Measurements from ENCODE around the gene EIPR1.
"Not testable (repeated sequence)": the region's sequence is repeated elsewhere in the genome, so short reads cannot be mapped to it uniquely, and the experiment has no call there.

The EIPR1 gene

GRCh38 chr2:3184167-3184566 is 193.5 kb downstream of the EIPR1 start:
- Histone ChIP-seq H3K9ac (ENCODE audit: low read length) (no peak overlapping the region), H3K27ac (ENCODE audit: low read depth, low read length) (no peak overlapping the region), H3K4me3 (ENCODE audit: low read length) (no peak overlapping the region), H3K4me1 (ENCODE audit: control insufficient read depth, insufficient read depth, low read length) (no peaks in the 10 kb centered on the region), H3K36me3 (ENCODE audit: control insufficient read depth, insufficient read depth, low read length) (peaks cover 3% of the 10 kb centered on the region), H3K27me3 (ENCODE audit: control insufficient read depth, insufficient read depth, low read length) (no peaks in the 10 kb centered on the region)

GRCh38 chr2:3183766-3184165 is 193.9 kb downstream of the EIPR1 start:
- no peaks in the 10 kb centered on the region for H3K27me3 ChIP-seq (ENCODE audit: control insufficient read depth, insufficient read depth, low read length)
- no peak overlapping the region for H3K27ac ChIP-seq (ENCODE audit: low read depth, low read length)
- no peaks in the 10 kb centered on the region for H3K4me1 ChIP-seq (ENCODE audit: control insufficient read depth, insufficient read depth, low read length)
- H3K36me3 ChIP-seq (ENCODE audit: control insufficient read depth, insufficient read depth, low read length), result peaks cover 3% of the 10 kb centered on the region
- H3K9ac ChIP-seq (ENCODE audit: low read length), result no peak overlapping the region
- H3K4me3 ChIP-seq (ENCODE audit: low read length), result no peak overlapping the region

GRCh38 chr2:3182848-3183247 is 194.8 kb downstream of the EIPR1 start:
- H3K36me3 ChIP-seq (ENCODE audit: control insufficient read depth, insufficient read depth, low read length), result no peaks in the 10 kb centered on the region

GRCh38 chr2:3181416-3182010 is 196.1 kb downstream of the EIPR1 start:
- Histone ChIP-seq H3K27ac (ENCODE audit: low read depth, low read length) (no peak overlapping the region), H3K27me3 (ENCODE audit: control insufficient read depth, insufficient read depth, low read length) (no peaks in the 10 kb centered on the region), H3K4me3 (ENCODE audit: low read length) (no peak overlapping the region), H3K4me1 (ENCODE audit: control insufficient read depth, insufficient read depth, low read length) (no peaks in the 10 kb centered on the region), H3K9ac (ENCODE audit: low read length) (no peak overlapping the region), H3K36me3 (ENCODE audit: control insufficient read depth, insufficient read depth, low read length) (no peaks in the 10 kb centered on the region)

More at GRCh38 chr2:3182848-3183247, 194.8 kb downstream of the EIPR1 start:
- no peak overlapping the region for H3K4me3 ChIP-seq (ENCODE audit: low read length)
- no peaks in the 10 kb centered on the region for H3K27me3 ChIP-seq (ENCODE audit: control insufficient read depth, insufficient read depth, low read length)
- no peaks in the 10 kb centered on the region for H3K4me1 ChIP-seq (ENCODE audit: control insufficient read depth, insufficient read depth, low read length)
- H3K27ac ChIP-seq (ENCODE audit: low read depth, low read length), result no peak overlapping the region
- H3K9ac ChIP-seq (ENCODE audit: low read length), result no peak overlapping the region

DNA sequence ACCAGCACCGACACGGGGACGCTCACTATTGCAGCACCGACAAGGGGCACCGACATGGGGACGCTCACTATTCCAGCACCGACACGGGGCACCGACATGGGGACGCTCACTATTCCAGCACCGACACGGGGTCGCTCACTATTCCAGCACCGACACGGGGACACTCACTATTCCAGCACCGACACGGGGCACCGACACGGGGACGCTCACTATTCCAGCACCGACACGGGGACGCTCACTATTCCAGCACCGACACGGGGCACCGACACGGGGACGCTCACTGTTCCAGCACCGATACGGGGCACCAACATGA is 196.8 kb downstream of the EIPR1 start:
- H3K36me3 ChIP-seq (ENCODE audit: control insufficient read depth, insufficient read depth, low read length); H3K9ac ChIP-seq (ENCODE audit: low read length); H3K27ac ChIP-seq (ENCODE audit: low read depth, low read length): not testable (repeated sequence)

GRCh38 chr2:3180082-3180908 is 197.3 kb downstream of the EIPR1 start:
- no peaks in the 10 kb centered on the region for H3K4me1 ChIP-seq (ENCODE audit: control insufficient read depth, insufficient read depth, low read length)
- H3K9ac ChIP-seq (ENCODE audit: low read length), result no peak overlapping the region
- H3K27me3 ChIP-seq (ENCODE audit: control insufficient read depth, insufficient read depth, low read length), result no peaks in the 10 kb centered on the region
- no peak overlapping the region for H3K4me3 ChIP-seq (ENCODE audit: low read length)
- no peak overlapping the region for H3K27ac ChIP-seq (ENCODE audit: low read depth, low read length)
- no peaks in the 10 kb centered on the region for H3K36me3 ChIP-seq (ENCODE audit: control insufficient read depth, insufficient read depth, low read length)

More for the DNA sequence above, 196.8 kb downstream of the EIPR1 start:
- not testable (repeated sequence) for H3K4me3 ChIP-seq (ENCODE audit: low read length); H3K27me3 ChIP-seq (ENCODE audit: control insufficient read depth, insufficient read depth, low read length); H3K4me1 ChIP-seq (ENCODE audit: control insufficient read depth, insufficient read depth, low read length)

DNA sequence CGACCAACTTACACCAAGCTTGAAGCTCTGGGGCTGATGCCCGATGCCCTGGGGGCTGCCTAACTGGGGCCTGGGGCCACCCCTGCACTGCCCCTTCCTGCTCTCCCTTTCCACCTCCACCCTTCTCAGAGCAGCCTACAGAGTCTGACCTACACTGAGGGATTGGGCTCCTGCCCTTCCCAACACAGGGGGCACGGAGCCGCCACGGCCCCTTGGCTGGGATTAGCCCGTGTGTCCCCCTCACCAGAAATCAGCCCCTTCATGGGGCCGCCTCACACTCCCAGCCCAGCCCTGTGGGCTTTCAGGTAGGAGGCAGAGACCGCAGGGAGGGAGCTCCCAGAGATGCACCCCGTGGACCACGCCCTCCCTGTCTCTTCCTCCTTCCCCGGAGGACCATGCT is 198.0 kb downstream of the EIPR1 start:
- H3K27me3 ChIP-seq (ENCODE audit: control insufficient read depth, insufficient read depth, low read length), result no peaks in the 10 kb centered on the region
- no peaks in the 10 kb centered on the region for H3K4me1 ChIP-seq (ENCODE audit: control insufficient read depth, insufficient read depth, low read length)
- H3K27ac ChIP-seq (ENCODE audit: low read depth, low read length), result no peak overlapping the region
- H3K36me3 ChIP-seq (ENCODE audit: control insufficient read depth, insufficient read depth, low read length), result no peaks in the 10 kb centered on the region
- H3K4me3 ChIP-seq (ENCODE audit: low read length), result no peak overlapping the region
- no peak overlapping the region for H3K9ac ChIP-seq (ENCODE audit: low read length)

DNA sequence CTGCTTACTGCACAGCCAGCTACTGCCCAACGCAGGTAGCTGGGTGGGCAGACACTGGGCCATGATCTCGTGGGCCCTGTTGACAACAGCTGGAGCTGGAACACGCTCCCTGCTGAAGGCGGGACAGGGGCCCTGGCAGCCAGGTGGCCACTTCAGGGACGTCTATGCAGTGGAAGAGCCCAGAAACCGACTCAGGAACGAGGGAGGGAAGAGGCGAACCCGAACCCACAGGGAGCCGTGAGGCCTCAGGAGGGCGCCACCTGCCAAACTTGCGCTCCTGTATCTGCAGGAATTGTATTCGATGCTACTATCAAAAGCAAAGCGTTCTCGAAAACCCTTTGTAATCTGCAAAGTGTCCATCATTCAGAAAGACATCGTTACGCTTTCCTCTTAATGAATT is 198.4 kb downstream of the EIPR1 start:
- Histone ChIP-seq H3K27ac (ENCODE audit: low read depth, low read length) (no peak overlapping the region), H3K4me1 (ENCODE audit: control insufficient read depth, insufficient read depth, low read length) (no peaks in the 10 kb centered on the region), H3K36me3 (ENCODE audit: control insufficient read depth, insufficient read depth, low read length) (no peaks in the 10 kb centered on the region), H3K9ac (ENCODE audit: low read length) (no peak overlapping the region), H3K4me3 (ENCODE audit: low read length) (no peak overlapping the region), H3K27me3 (ENCODE audit: control insufficient read depth, insufficient read depth, low read length) (no peaks in the 10 kb centered on the region)

- H3K27me3 ChIP-seq (ENCODE audit: control insufficient read depth, insufficient read depth, low read length), result no peaks in the 10 kb centered on the region
- no peak overlapping the region for H3K9ac ChIP-seq (ENCODE audit: low read length)
- no peaks in the 10 kb centered on the region for H3K36me3 ChIP-seq (ENCODE audit: control insufficient read depth, insufficient read depth, low read length)
- H3K27ac ChIP-seq (ENCODE audit: low read depth, low read length), result no peak overlapping the region
- H3K4me3 ChIP-seq (ENCODE audit: low read length), result no peak overlapping the region
- H3K4me1 ChIP-seq (ENCODE audit: control insufficient read depth, insufficient read depth, low read length), result no peaks in the 10 kb centered on the region
These were observed 199.0 kb downstream of the EIPR1 start for GRCh38 chr2:3178578-3179031.

- no peak overlapping the region for H3K4me3 ChIP-seq (ENCODE audit: low read length)
- no peaks in the 10 kb centered on the region for H3K36me3 ChIP-seq (ENCODE audit: control insufficient read depth, insufficient read depth, low read length)
- H3K27ac ChIP-seq (ENCODE audit: low read depth, low read length), result no peak overlapping the region
- no peaks in the 10 kb centered on the region for H3K27me3 ChIP-seq (ENCODE audit: control insufficient read depth, insufficient read depth, low read length)
- H3K9ac ChIP-seq (ENCODE audit: low read length), result no peak overlapping the region
- no peaks in the 10 kb centered on the region for H3K4me1 ChIP-seq (ENCODE audit: control insufficient read depth, insufficient read depth, low read length)
These were observed 199.6 kb downstream of the EIPR1 start for GRCh38 chr2:3177891-3178577.

DNA sequence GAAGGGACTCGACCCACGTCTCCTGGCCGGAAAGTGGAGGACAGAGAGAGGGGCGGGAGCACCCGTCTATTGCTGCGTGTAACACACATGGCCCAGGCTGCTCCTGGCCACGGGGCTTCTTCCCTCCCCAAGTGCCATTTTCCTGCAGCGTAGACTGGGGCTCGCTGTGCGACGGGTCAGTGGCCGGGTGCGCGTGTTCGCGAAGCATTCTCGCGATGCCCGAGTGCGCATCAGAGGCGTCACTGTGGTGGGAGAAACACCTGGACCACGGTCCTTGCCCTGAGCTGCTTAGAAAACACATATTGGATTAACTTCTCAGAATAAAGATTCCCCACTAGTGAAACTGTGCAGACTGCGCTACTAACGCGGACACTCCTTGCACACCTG is 200.8 kb downstream of the EIPR1 start:
- no peak overlapping the region for H3K4me3 ChIP-seq (ENCODE audit: low read length)
- no peaks in the 10 kb centered on the region for H3K36me3 ChIP-seq (ENCODE audit: control insufficient read depth, insufficient read depth, low read length)
- no peak overlapping the region for H3K9ac ChIP-seq (ENCODE audit: low read length)
- no peaks in the 10 kb centered on the region for H3K4me1 ChIP-seq (ENCODE audit: control insufficient read depth, insufficient read depth, low read length)
- no peak overlapping the region for H3K27ac ChIP-seq (ENCODE audit: low read depth, low read length)
- H3K27me3 ChIP-seq (ENCODE audit: control insufficient read depth, insufficient read depth, low read length), result no peaks in the 10 kb centered on the region

- Histone ChIP-seq H3K4me3 (ENCODE audit: low read length) (no peak overlapping the region), H3K4me1 (ENCODE audit: control insufficient read depth, insufficient read depth, low read length) (no peaks in the 10 kb centered on the region), H3K27ac (ENCODE audit: low read depth, low read length) (no peak overlapping the region), H3K36me3 (ENCODE audit: control insufficient read depth, insufficient read depth, low read length) (no peaks in the 10 kb centered on the region), H3K27me3 (ENCODE audit: control insufficient read depth, insufficient read depth, low read length) (no peaks in the 10 kb centered on the region), H3K9ac (ENCODE audit: low read length) (no peak overlapping the region)
These were observed 201.3 kb downstream of the EIPR1 start for GRCh38 chr2:3176071-3176868.

Data from rectal smooth muscle tissue (tissue), 1 donor.